Endothelial cell (in vitro differentiated cells): ENCODE data around the gene SDCBP2. TPM values are rescaled to one million over a fixed set of nuclear protein-coding genes. Genes with fewer than 3 reads are reported as not detected.

Experiments used
- DNase-seq: peaks from one replicate; pipeline ENCODE4 v3.0.0; 2021; ENCODE audit warnings: low spot score
- H3K27ac Mint-ChIP-seq: one replicate; pipeline ENCODE4 v1.8.0; 2021; ENCODE audit warnings: mixed read lengths, inconsistent platforms; ENCODE audit not compliant: unreplicated experiment
- H3K27me3 Mint-ChIP-seq: one replicate; pipeline ENCODE4 v1.8.0; 2021; ENCODE audit warnings: mild to moderate bottlenecking, moderate library complexity, mixed read lengths, inconsistent platforms; ENCODE audit not compliant: unreplicated experiment
- H3K36me3 Mint-ChIP-seq: one replicate; pipeline ENCODE4 v1.8.0; 2021; ENCODE audit warnings: mild to moderate bottlenecking, low read depth, mixed read lengths, inconsistent platforms; ENCODE audit not compliant: unreplicated experiment
- H3K4me1 Mint-ChIP-seq: one replicate; pipeline ENCODE4 v1.8.0; 2021; ENCODE audit warnings: mild to moderate bottlenecking, mixed read lengths, inconsistent platforms; ENCODE audit not compliant: unreplicated experiment
- H3K4me3 Mint-ChIP-seq: one replicate; pipeline ENCODE4 v1.8.0; 2021; ENCODE audit warnings: mild to moderate bottlenecking, mixed read lengths, inconsistent platforms; ENCODE audit not compliant: unreplicated experiment
- H3K9me3 Mint-ChIP-seq: one replicate; pipeline ENCODE4 v1.8.0; 2021; ENCODE audit warnings: mixed read lengths, inconsistent platforms; ENCODE audit not compliant: unreplicated experiment
- CTCF ChIP-seq: fragments of 200-600 bp; sonication (generic); IDR thresholded peaks from one replicate; pipeline ENCODE4 v1.5.0; 2021; ENCODE audit warnings: antibody characterized with exemption; ENCODE audit not compliant: unreplicated experiment
- total RNA-seq: library from RNA; stranded (reverse); fragmentation: NEBNext Ultra II Directional; extraction: Animal tissue kit (Norgen Biotek cat#: 25700); gene quantifications from one replicate; pipeline ENCODE4 v1.2.1, GENCODE V29; 2021; ENCODE audit not compliant: unreplicated experiment

The SDCBP2 gene
- total RNA-seq, 1 donor from 2014 or later: 10.1 TPM

- no peak for DNase-seq
- H3K27ac Mint-ChIP-seq: peak overlapping the region; percentile 55
Observed at GRCh38 chr20:1368448-1369199, 39.7 kb upstream of the SDCBP2 start.

GRCh38 chr20:1367479-1367878, 38.5 kb upstream of the SDCBP2 start:
- H3K4me3 Mint-ChIP-seq: peak overlapping the region; percentile 52
- H3K4me1 Mint-ChIP-seq: peaks cover 44% of the 10 kb centered on the region
- no peaks in the 10 kb centered on the region for H3K9me3 Mint-ChIP-seq
- H3K36me3 Mint-ChIP-seq: peaks cover 62% of the 10 kb centered on the region
- peaks cover 2% of the 10 kb centered on the region for H3K27me3 Mint-ChIP-seq
- TF ChIP-seq CTCF: no peak
- no peak for DNase-seq
- H3K27ac Mint-ChIP-seq: peak overlapping the region; percentile 55

More at GRCh38 chr20:1368448-1369199, 39.7 kb upstream of the SDCBP2 start:
- Mint-ChIP-seq H3K4me3 (peak overlapping the region; percentile 66), H3K9me3 (no peaks in the 10 kb centered on the region), H3K27me3 (peaks cover under 1% of the 10 kb centered on the region), H3K4me1 (peaks cover 53% of the 10 kb centered on the region), H3K36me3 (peaks cover 60% of the 10 kb centered on the region)
- no peak for TF ChIP-seq CTCF

GRCh38 chr20:1364106-1364505, 35.2 kb upstream of the SDCBP2 start:
- H3K9me3 Mint-ChIP-seq: no peaks in the 10 kb centered on the region
- peaks cover 48% of the 10 kb centered on the region for H3K36me3 Mint-ChIP-seq
- peaks cover 2% of the 10 kb centered on the region for H3K27me3 Mint-ChIP-seq
- DNase-seq: no peak
- no peak overlapping the region for H3K4me3 Mint-ChIP-seq
- TF ChIP-seq CTCF: no peak
- H3K27ac Mint-ChIP-seq: no peak overlapping the region
- H3K4me1 Mint-ChIP-seq: peaks cover 22% of the 10 kb centered on the region

GRCh38 chr20:1363522-1363921, 34.6 kb upstream of the SDCBP2 start:
- peaks cover 22% of the 10 kb centered on the region for H3K4me1 Mint-ChIP-seq
- H3K27ac Mint-ChIP-seq: no peak overlapping the region
- TF ChIP-seq CTCF: no peak
- DNase-seq: no peak
- peaks cover 2% of the 10 kb centered on the region for H3K27me3 Mint-ChIP-seq
- H3K9me3 Mint-ChIP-seq: no peaks in the 10 kb centered on the region
- H3K4me3 Mint-ChIP-seq: peak overlapping the region; percentile 2
- peaks cover 48% of the 10 kb centered on the region for H3K36me3 Mint-ChIP-seq

GRCh38 chr20:1362484-1362883, 33.5 kb upstream of the SDCBP2 start:
- peak overlapping the region; percentile 46 for H3K27ac Mint-ChIP-seq
- no peak overlapping the region for H3K4me3 Mint-ChIP-seq
- DNase-seq: no peak
- TF ChIP-seq CTCF: no peak
- H3K4me1 Mint-ChIP-seq: peaks cover 21% of the 10 kb centered on the region
- H3K36me3 Mint-ChIP-seq: peaks cover 45% of the 10 kb centered on the region
- no peaks in the 10 kb centered on the region for H3K9me3 Mint-ChIP-seq
- peaks cover 2% of the 10 kb centered on the region for H3K27me3 Mint-ChIP-seq
